ENCODE results near the gene KCNJ9. TPM values are rescaled to one million over a fixed set of nuclear protein-coding genes. Genes with fewer than 3 reads are reported as not detected.

KCNJ9 gene
- total and polyA plus RNA-seq, 2 donors (not counting 3 experiments of a cell fraction or from before 2014, with no cell fraction given), result not detected

DNA sequence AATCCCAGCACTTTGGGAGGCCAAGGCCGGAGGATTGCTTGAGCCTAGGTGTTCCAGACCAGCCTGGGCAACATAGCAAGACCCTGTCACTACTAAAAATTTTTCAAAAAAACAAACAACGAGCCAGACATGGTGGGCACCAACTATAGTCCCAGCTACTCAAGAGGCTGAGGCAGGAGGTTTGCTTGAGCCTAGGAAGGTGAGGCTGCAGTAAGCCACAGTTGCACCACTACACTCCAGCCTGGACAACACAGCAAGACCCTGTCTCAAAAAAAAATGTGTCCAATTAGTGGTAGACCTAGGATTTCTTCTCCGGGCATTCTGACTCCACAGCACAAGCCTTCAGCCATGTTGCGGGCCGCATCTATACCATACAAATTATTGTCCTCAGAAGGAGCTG, 23.8 kb downstream of the KCNJ9 start:
- Histone ChIP-seq H3K27ac (ENCODE audit: insufficient read depth, low read depth, low read length) (no peak overlapping the region), H3K36me3 (ENCODE audit: control insufficient read depth in 2 of 2, extremely low read depth in 1 of 2, insufficient read depth in 2 of 2, low read length in 2 of 2) (no peaks in the 10 kb centered on the region), H3K4me2 (ENCODE audit: insufficient read depth, low read length) (no peak overlapping the region), H2AFZ (ENCODE audit: low read depth, low read length) (no peak overlapping the region), H3K4me3 (replicated peaks in 1 of 3; ENCODE audit: insufficient read depth in 1 of 3, low read depth in 1 of 3, low read length in 3 of 3) (no peak overlapping the region), H3K9ac (replicated peaks; ENCODE audit: extremely low read depth, insufficient read depth, low read length) (no peak overlapping the region), H3K9me3 (replicated peaks; ENCODE audit: control insufficient read depth, insufficient read depth, low read length) (no peaks in the 10 kb centered on the region), H3K79me2 (ENCODE audit: control insufficient read depth, insufficient read depth, low read length) (no peaks in the 10 kb centered on the region), H3K9me1 (replicated peaks; ENCODE audit: control insufficient read depth, extremely low read depth, insufficient read depth, low read length) (no peaks in the 10 kb centered on the region), H3K27me3 (ENCODE audit: control insufficient read depth in 2 of 2, insufficient read depth in 2 of 2, low read length in 2 of 2) (peaks cover 32 to 44% of the 10 kb centered on the region in 2 experiments), H3K4me1 (ENCODE audit: control insufficient read depth, extremely low read depth, insufficient read depth, low read length) (no peaks in the 10 kb centered on the region), H4K20me1 (replicated peaks; ENCODE audit: control insufficient read depth, extremely low read depth, insufficient read depth, low read length) (no peaks in the 10 kb centered on the region)
- no peak for FAIRE-seq
- POLR2A ChIA-PET, result no interaction called here
- BruUV-seq (replicated peaks), result no TSS peak
- DNase-seq (ENCODE audit: low read depth, low spot score), result no peak
- CTCF ChIA-PET, result interaction anchor here (0.8 to 7.1 kb wide), 11 partner anchors 19 to 273 kb away, joined by 3 to 145 read pairs (median 3); no protein-coding TSS in a partner anchor
- dilution Hi-C loops (cut with MboI; ENCODE audit: extremely low pct_ligation_motif_present, low sequenced_read_pairs), result no loop called here
- TF ChIP-seq FOS (IDR thresholded peaks at IDR 0.05; ENCODE audit: borderline replicate concordance, insufficient read depth, low read length) (no peak), JUN (IDR thresholded peaks at IDR 0.05; ENCODE audit: borderline replicate concordance, insufficient read depth, insufficient read length, low read depth) (no peak), POLR2A (IDR thresholded peaks at IDR 0.05; ENCODE audit: low read depth, low read length) (no peak), GATA2 (IDR thresholded peaks at IDR 0.05; ENCODE audit: insufficient read depth, insufficient read length, low read depth, low read length) (no peak), POLR2AphosphoS5 (IDR thresholded peaks at IDR 0.05; ENCODE audit: insufficient read depth, low read depth, low read length) (no peak), MYC (IDR thresholded peaks at IDR 0.05; ENCODE audit: low read depth, low read length) (no peak)
- TF ChIP-seq, protein P1, sequence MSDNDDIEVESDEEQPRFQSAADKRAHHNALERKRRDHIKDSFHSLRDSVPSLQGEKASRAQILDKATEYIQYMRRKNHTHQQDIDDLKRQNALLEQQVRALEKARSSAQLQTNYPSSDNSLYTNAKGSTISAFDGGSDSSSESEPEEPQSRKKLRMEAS (IDR thresholded peaks at IDR 0.05; ENCODE audit: insufficient read depth, insufficient read length), result no peak
- TF ChIP-seq, protein P2, sequence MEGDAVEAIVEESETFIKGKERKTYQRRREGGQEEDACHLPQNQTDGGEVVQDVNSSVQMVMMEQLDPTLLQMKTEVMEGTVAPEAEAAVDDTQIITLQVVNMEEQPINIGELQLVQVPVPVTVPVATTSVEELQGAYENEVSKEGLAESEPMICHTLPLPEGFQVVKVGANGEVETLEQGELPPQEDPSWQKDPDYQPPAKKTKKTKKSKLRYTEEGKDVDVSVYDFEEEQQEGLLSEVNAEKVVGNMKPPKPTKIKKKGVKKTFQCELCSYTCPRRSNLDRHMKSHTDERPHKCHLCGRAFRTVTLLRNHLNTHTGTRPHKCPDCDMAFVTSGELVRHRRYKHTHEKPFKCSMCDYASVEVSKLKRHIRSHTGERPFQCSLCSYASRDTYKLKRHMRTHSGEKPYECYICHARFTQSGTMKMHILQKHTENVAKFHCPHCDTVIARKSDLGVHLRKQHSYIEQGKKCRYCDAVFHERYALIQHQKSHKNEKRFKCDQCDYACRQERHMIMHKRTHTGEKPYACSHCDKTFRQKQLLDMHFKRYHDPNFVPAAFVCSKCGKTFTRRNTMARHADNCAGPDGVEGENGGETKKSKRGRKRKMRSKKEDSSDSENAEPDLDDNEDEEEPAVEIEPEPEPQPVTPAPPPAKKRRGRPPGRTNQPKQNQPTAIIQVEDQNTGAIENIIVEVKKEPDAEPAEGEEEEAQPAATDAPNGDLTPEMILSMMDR (IDR thresholded peaks at IDR 0.05; ENCODE audit: extremely low read depth in 1 of 2, insufficient read depth in 1 of 2, low read depth in 1 of 2, low read length in 2 of 2), result no peak
- intact Hi-C loops (cut with micrococcal nuclease), result loop anchor here (10.0 kb wide), 1 partner anchor 500 kb away; no protein-coding TSS in a partner anchor
